HPDE6-E6E7 (cell line): Measurements from ENCODE around the gene RFX3.

Source experiments
- DNase-seq: peaks from one replicate; pipeline ENCODE4 v3.0.0; 2011; ENCODE audit warnings: missing footprints; ENCODE audit errors: extremely low spot score

Gene RFX3

GRCh38 chr9:3282365-3282764 lies 243.4 kb downstream of the RFX3 start:
- no peak for DNase-seq

GRCh38 chr9:3281399-3281798 lies 244.4 kb downstream of the RFX3 start:
- DNase-seq: no peak

- no peak for DNase-seq
Measured at GRCh38 chr9:3277200-3277599, 248.6 kb downstream of the RFX3 start.

- no peak for DNase-seq
Measured at GRCh38 chr9:3271581-3271980, 254.2 kb downstream of the RFX3 start.

- DNase-seq: no peak
Measured at GRCh38 chr9:3271157-3271556, 254.6 kb downstream of the RFX3 start.

GRCh38 chr9:3268223-3268622 lies 257.6 kb downstream of the RFX3 start:
- DNase-seq: no peak

GRCh38 chr9:3263698-3264097 lies 262.1 kb downstream of the RFX3 start:
- DNase-seq: no peak

GRCh38 chr9:3262826-3263529 lies 262.8 kb downstream of the RFX3 start:
- no peak for DNase-seq

GRCh38 chr9:3261484-3261883 lies 264.3 kb downstream of the RFX3 start:
- DNase-seq: no peak

GRCh38 chr9:3256571-3257330 lies 269.1 kb downstream of the RFX3 start:
- DNase-seq: no peak

- DNase-seq: no peak
Measured at GRCh38 chr9:3251309-3251708, 274.5 kb downstream of the RFX3 start.

- no peak for DNase-seq
Measured at GRCh38 chr9:3250741-3251140, 275.1 kb downstream of the RFX3 start.

- no peak for DNase-seq
Measured at GRCh38 chr9:3247211-3247610, 278.6 kb downstream of the RFX3 start.

- no peak for DNase-seq
Measured at GRCh38 chr9:3246241-3246640, 279.6 kb downstream of the RFX3 start.

- DNase-seq: no peak
Measured at GRCh38 chr9:3244963-3245653, 280.7 kb downstream of the RFX3 start.

- no peak for DNase-seq
Measured at GRCh38 chr9:3243683-3244082, 282.1 kb downstream of the RFX3 start.

GRCh38 chr9:3241290-3241689 lies 284.5 kb downstream of the RFX3 start:
- DNase-seq: no peak

GRCh38 chr9:3240656-3241268 lies 285.0 kb downstream of the RFX3 start:
- DNase-seq: peak; percentile 45

GRCh38 chr9:3239240-3239639 lies 286.6 kb downstream of the RFX3 start:
- no peak for DNase-seq

GRCh38 chr9:3238236-3238635 lies 287.6 kb downstream of the RFX3 start:
- no peak for DNase-seq

GRCh38 chr9:3237121-3237520 lies 288.7 kb downstream of the RFX3 start:
- DNase-seq: no peak

GRCh38 chr9:3235497-3235896 lies 290.3 kb downstream of the RFX3 start:
- no peak for DNase-seq
